H1 (cell line): Measurements from ENCODE around the gene PXDN. TPM values are rescaled to one million over a fixed set of nuclear protein-coding genes. Genes with fewer than 3 reads are reported as not detected.

Experiments used
- CTCF ChIA-PET: fragments of 300-600 bp; sonication (Branson Sonifier 250); formaldehyde crosslinking; loops from one replicate; lab custom pipeline; 2021; ENCODE audit not compliant: partially characterized antibody; lab: Charles Lee
- POLR2A ChIA-PET: fragments of 300-600 bp; sonication (Branson Sonifier 250); formaldehyde crosslinking; loops from one replicate; lab custom pipeline; 2021; ENCODE audit warnings: inconsistent platforms; ENCODE audit not compliant: partially characterized antibody; lab: Charles Lee
- DNase-seq, 2 experiments: peaks; one replicate each; pipeline versions ENCODE4 v3.0.0 to v3.0.0-alpha.2; 2010 to 2022; ENCODE audit warnings: low spot score in 2 of 2, low read depth in 1 of 2, mixed read lengths in 1 of 2
- FAIRE-seq: peaks from 2 replicates; lab custom pipeline; 2011; peaks lifted over from hg19 to GRCh38; lab: Jason Lieb, UNC
- H2AFZ ChIP-seq: 2 replicates; pipeline ENCODE4 v1.8.1; 2012; ENCODE audit warnings: low read length, inconsistent platforms
- H2AK5ac ChIP-seq: 2 replicates; pipeline ENCODE4 v1.6.1; 2013; ENCODE audit warnings: low read depth, low read length
- H2BK120ac ChIP-seq: replicated peaks from 2 replicates; pipeline ENCODE3; 2013; ENCODE audit warnings: low read depth, low read length, inconsistent platforms
- H2BK12ac ChIP-seq: 2 replicates; pipeline ENCODE4 v1.6.1; 2013; ENCODE audit warnings: low read depth, low read length
- H2BK15ac ChIP-seq: 2 replicates; pipeline ENCODE4 v1.6.1; 2013; ENCODE audit warnings: low read length
- H2BK20ac ChIP-seq: 2 replicates; pipeline ENCODE4 v1.6.1; 2013; ENCODE audit warnings: low read length
- H2BK5ac ChIP-seq: 2 replicates; pipeline ENCODE4 v1.6.1; 2013; ENCODE audit warnings: low read depth, low read length
- H3K14ac ChIP-seq: 2 replicates; pipeline ENCODE4 v1.6.1; 2013; ENCODE audit warnings: inconsistent platforms; ENCODE audit not compliant: insufficient read length
- H3K18ac ChIP-seq: 2 replicates; pipeline ENCODE4 v1.6.1; 2013; ENCODE audit warnings: low read length; ENCODE audit errors: extremely low read depth
- H3K23ac ChIP-seq: 2 replicates; pipeline ENCODE4 v1.6.1; 2013; ENCODE audit warnings: inconsistent platforms; ENCODE audit not compliant: insufficient read length
- H3K23me2 ChIP-seq: 2 replicates; pipeline ENCODE4 v1.6.1; 2013; ENCODE audit warnings: low read depth, low read length
- H3K27ac ChIP-seq: 2 replicates; pipeline ENCODE4 v1.6.1; 2011; ENCODE audit warnings: low read depth, low read length, inconsistent platforms
- H3K27me3 ChIP-seq, 4 experiments: replicated peaks in 1 of 4; 1 replicate in 1 of 4; 2 replicates in 3 of 4; pipeline versions ENCODE4 v1.6.1 to v1.8.1; 2011 to 2013; ENCODE audit warnings: low read length in 3 of 4, mild to moderate bottlenecking in 3 of 4, inconsistent platforms in 2 of 4, mixed read lengths in 2 of 4, moderate library complexity in 1 of 4; ENCODE audit not compliant: control insufficient read depth in 3 of 4, insufficient read depth in 3 of 4; ENCODE audit errors: extremely low read depth in 1 of 4
- H3K36me3 ChIP-seq, 4 experiments: 2 replicates each; pipeline versions ENCODE4 v1.6.1 to v1.8.1; 2011 to 2013; ENCODE audit warnings: mild to moderate bottlenecking in 4 of 4, low read length in 3 of 4, moderate library complexity in 2 of 4, control low read depth in 1 of 4, inconsistent platforms in 1 of 4; ENCODE audit not compliant: insufficient read depth in 4 of 4, control insufficient read depth in 2 of 4
- H3K4ac ChIP-seq: replicated peaks from 2 replicates; pipeline ENCODE3; 2013; ENCODE audit warnings: low read length, low read depth, mixed read lengths, inconsistent platforms; ENCODE audit not compliant: insufficient read length
- H3K4me1 ChIP-seq, 4 experiments: replicated peaks in 1 of 4; 1 replicate in 1 of 4; 2 replicates in 3 of 4; pipeline versions ENCODE4 v1.6.1 to v1.8.1; 2011 to 2013; ENCODE audit warnings: low read length in 3 of 4, inconsistent platforms in 2 of 4, mixed read lengths in 1 of 4; ENCODE audit not compliant: insufficient read depth in 4 of 4, control insufficient read depth in 3 of 4
- H3K4me2 ChIP-seq, 2 experiments: 2 replicates each; pipeline versions ENCODE4 v1.6.1 to v1.8.1; 2011 to 2013; ENCODE audit warnings: low read depth in 2 of 2, low read length in 2 of 2, control low read depth in 1 of 2, inconsistent platforms in 1 of 2, mild to moderate bottlenecking in 1 of 2; ENCODE audit not compliant: insufficient read depth in 1 of 2
- H3K4me3 ChIP-seq, 4 experiments: fragments of 200-600, 300-600 bp in 1 of 4; sonication (generic), shearing (Covaris generic), sonication (Bioruptor Twin) in 1 of 4; 2 replicates each; pipeline versions ENCODE4 v1.5.1 to v1.8.1; 2011 to 2016; ENCODE audit warnings: low read length in 4 of 4, low read depth in 3 of 4, control low read depth in 2 of 4, inconsistent platforms in 2 of 4, mild to moderate bottlenecking in 2 of 4, mixed read lengths in 1 of 4, moderate library complexity in 1 of 4; ENCODE audit not compliant: insufficient read depth in 2 of 4; ENCODE audit errors: extremely low read depth in 1 of 4
- H3K56ac ChIP-seq: replicated peaks from 2 replicates; pipeline ENCODE3; 2013; ENCODE audit warnings: low read depth, mild to moderate bottlenecking, mixed read lengths, low read length, inconsistent platforms; ENCODE audit not compliant: insufficient read length
- H3K79me1 ChIP-seq: 2 replicates; pipeline ENCODE4 v1.6.1; 2013; ENCODE audit warnings: low read depth, low read length, control low read depth
- H3K79me2 ChIP-seq, 2 experiments: 2 replicates each; pipeline versions ENCODE4 v1.6.1 to v1.8.1; 2012 to 2013; ENCODE audit warnings: low read length in 2 of 2, mild to moderate bottlenecking in 2 of 2, inconsistent platforms in 1 of 2; ENCODE audit not compliant: insufficient read depth in 2 of 2, control insufficient read depth in 1 of 2
- H3K9ac ChIP-seq, 4 experiments: replicated peaks in 1 of 4; 1 replicate in 1 of 4; 2 replicates in 3 of 4; pipeline versions ENCODE4 v1.6.1 to v1.8.1; 2011 to 2013; ENCODE audit warnings: low read depth in 3 of 4, low read length in 3 of 4, control low read depth in 2 of 4, mild to moderate bottlenecking in 2 of 4, moderate library complexity in 2 of 4, inconsistent platforms in 1 of 4; ENCODE audit errors: extremely low read depth in 1 of 4
- H3K9me3 ChIP-seq, 2 experiments: 2 replicates each; pipeline versions ENCODE4 v1.6.1 to v1.8.1; 2012 to 2013; ENCODE audit warnings: mild to moderate bottlenecking in 2 of 2, moderate library complexity in 2 of 2, control low read depth in 1 of 2, inconsistent platforms in 1 of 2, low read depth in 1 of 2, low read length in 1 of 2, mixed read lengths in 1 of 2; ENCODE audit not compliant: insufficient read depth in 2 of 2
- H4K20me1 ChIP-seq, 2 experiments: replicated peaks in 1 of 2; 2 replicates each; pipeline versions ENCODE3 to v1.8.1; 2011 to 2013; ENCODE audit warnings: inconsistent platforms in 2 of 2, low read length in 2 of 2, mild to moderate bottlenecking in 1 of 2; ENCODE audit not compliant: insufficient read depth in 2 of 2, control insufficient read depth in 1 of 2
- H4K5ac ChIP-seq: 2 replicates; pipeline ENCODE4 v1.6.1; 2013; ENCODE audit warnings: low read length, low read depth, mixed read lengths, inconsistent platforms; ENCODE audit not compliant: insufficient read length
- H4K8ac ChIP-seq: 2 replicates; pipeline ENCODE4 v1.8.0; 2013; ENCODE audit warnings: mild to moderate bottlenecking, moderate library complexity, low read length, inconsistent platforms; ENCODE audit not compliant: insufficient read depth; ENCODE audit errors: extremely low read depth
- H4K91ac ChIP-seq: replicated peaks from 2 replicates; pipeline ENCODE3; 2013; ENCODE audit warnings: low read length, mixed read lengths, inconsistent platforms; ENCODE audit not compliant: insufficient read length
- CHD2 ChIP-seq: IDR thresholded peaks from 2 replicates; pipeline ENCODE4 v1.6.1; 2012; ENCODE audit warnings: low read length, improper control_type of control experiment
- KDM1A ChIP-seq: fragments of 200-600, 300-600 bp; sonication (generic); IDR thresholded peaks from 2 replicates; pipeline ENCODE4 v1.7.1; 2016; ENCODE audit warnings: mild to moderate bottlenecking, low read length, borderline replicate concordance
- KDM5A ChIP-seq: fragments of 200-600 bp; IDR thresholded peaks from 2 replicates; pipeline ENCODE4 v1.7.1; 2012; ENCODE audit warnings: mild to moderate bottlenecking, low read length, inconsistent platforms, mixed read lengths
- WGBS, 2 experiments: shearing (Covaris generic) in 1 of 2; methylation state at CpG; one replicate each; pipeline versions ENCODE4 v1.1.6 to v1.1.7; 2013 to 2015; ENCODE audit warnings: low lambda C conversion rate in 2 of 2, mixed read lengths in 2 of 2, inconsistent platforms in 1 of 2, low coverage in 1 of 2, missing lambda C conversion rate in 1 of 2; ENCODE audit not compliant: insufficient replicate concordance in 2 of 2, insufficient coverage in 1 of 2, insufficient read length in 1 of 2; ENCODE audit errors: extremely low coverage in 1 of 2, missing lambda C conversion rate in 1 of 2; 5-methylcytosine and 5-hydroxymethylcytosine counted together
- polyA plus RNA-seq, 7 experiments: library from polyadenylated mRNA; depleted of rRNA in 3 of 7; stranded (reverse) in 5 of 7; unstranded in 2 of 7; fragments of >200 nt in 5 of 7; fragments of 200-250 nt in 2 of 7; gene quantifications; 1 replicate in 5 of 7; 2 replicates in 1 of 7; 4 replicates in 1 of 7; pipeline versions ENCODE4 v1.2.1 to v1.2.3, GENCODE V29; 2011 to 2013; ENCODE audit warnings: missing spikeins in 2 of 7, mixed read lengths in 2 of 7
- total RNA-seq: library from RNA; stranded (reverse); fragmentation: NEBNext Ultra II Directional; extraction: Animal tissue kit (Norgen Biotek cat#: 25700); gene quantifications from 2 replicates; pipeline ENCODE4 v1.2.1, GENCODE V29; 2021
- TF ChIP-seq, protein P1 (sequence below): IDR thresholded peaks from 2 replicates; pipeline ENCODE4 v1.6.1; 2012; ENCODE audit warnings: low read length, inconsistent platforms

PXDN gene
- total and polyA plus RNA-seq, 2 of the 8 experiments (the other 6 are each of a cell fraction or from before 2014, with no cell fraction given) = 104 to 141 TPM

DNA sequence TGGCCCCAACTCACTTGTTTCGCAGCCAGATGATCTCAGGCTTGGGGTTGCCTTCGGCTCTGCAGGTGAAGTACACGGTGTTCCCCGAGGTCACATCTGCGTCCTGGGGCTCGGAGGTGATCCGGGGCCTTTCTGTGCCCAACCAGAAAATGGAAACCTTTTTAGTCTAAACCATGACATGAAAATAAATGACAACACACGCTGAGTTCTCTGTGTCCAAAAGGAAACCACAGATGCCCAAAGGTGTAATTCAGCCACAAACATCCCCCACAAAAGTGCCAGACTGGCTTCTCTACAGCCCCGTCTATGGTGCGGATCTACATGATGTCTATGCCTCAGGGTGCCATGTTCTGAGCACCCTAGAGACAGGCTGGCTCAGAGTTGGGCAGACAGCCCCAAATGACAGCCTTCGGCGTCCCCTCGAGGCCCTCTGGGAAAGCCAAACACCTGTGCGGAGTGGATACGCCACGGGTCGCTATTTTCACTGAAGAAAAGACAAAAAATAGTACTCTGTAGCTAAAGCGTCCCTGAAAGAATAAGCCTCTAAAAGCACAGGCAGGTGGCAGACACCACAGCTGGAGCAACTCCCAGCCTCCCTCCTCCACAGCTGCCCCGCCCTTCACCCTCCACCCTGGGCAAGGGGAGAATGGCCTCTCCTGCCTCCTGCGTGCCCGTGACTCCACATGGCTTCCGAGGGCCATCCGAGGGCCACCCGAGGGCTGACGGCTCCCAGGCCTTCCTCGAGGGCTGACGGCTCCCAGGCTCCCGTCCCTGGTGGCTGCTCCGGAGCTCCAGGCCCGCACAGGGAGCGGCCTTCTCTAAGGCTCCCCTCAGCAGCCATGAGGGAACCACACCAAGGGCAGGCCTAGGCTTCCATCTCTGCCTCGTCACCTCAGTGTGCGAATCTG is 67.1 kb downstream of the PXDN start:
- 91% methylated on average over 33 of the region's 33 CpGs; no CpG with 5 or more reads in 1 of the 2 experiments for WGBS, 2 experiments
- Histone ChIP-seq H2BK120ac (no peak overlapping the region), H2AFZ (no peak overlapping the region), H4K20me1 (peaks cover 5 to 25% of the 10 kb centered on the region in 2 experiments), H4K5ac (no peak overlapping the region), H3K27ac (no peak overlapping the region), H3K23ac (no peak overlapping the region), H3K4me2 (no peak overlapping the region), H2BK5ac (no peak overlapping the region), H3K4ac (no peak overlapping the region), H3K14ac (no peak overlapping the region), H2BK15ac (no peak overlapping the region), H2BK20ac (no peak overlapping the region), H3K56ac (no peak overlapping the region), H2AK5ac (no peak overlapping the region), H3K23me2 (peaks cover 12% of the 10 kb centered on the region; the same call in 1 of the 2 replicates), H3K18ac (no peak overlapping the region), H4K8ac (no peak overlapping the region), H3K9ac (no peak overlapping the region), H3K27me3 (no peaks in the 10 kb centered on the region), H3K36me3 (peaks cover 36 to 65% (median 54%) of the 10 kb centered on the region in 4 experiments), H3K4me1 (no peaks in the 10 kb centered on the region), H3K79me2 (no peaks in the 10 kb centered on the region), H3K4me3 (no peak overlapping the region), H3K9me3 (no peaks in the 10 kb centered on the region), H3K79me1 (no peaks in the 10 kb centered on the region), H2BK12ac (no peak overlapping the region), H4K91ac (no peak overlapping the region)
- FAIRE-seq (no peak), DNase-seq (no peak)
- POLR2A ChIA-PET = no interaction called here
- CTCF ChIA-PET = interaction anchor here (0.6 to 1.8 kb wide), 3 partner anchors 25 to 474 kb away, joined by 3 to 5 read pairs (median 4); no protein-coding TSS in a partner anchor
- TF ChIP-seq, protein P1, sequence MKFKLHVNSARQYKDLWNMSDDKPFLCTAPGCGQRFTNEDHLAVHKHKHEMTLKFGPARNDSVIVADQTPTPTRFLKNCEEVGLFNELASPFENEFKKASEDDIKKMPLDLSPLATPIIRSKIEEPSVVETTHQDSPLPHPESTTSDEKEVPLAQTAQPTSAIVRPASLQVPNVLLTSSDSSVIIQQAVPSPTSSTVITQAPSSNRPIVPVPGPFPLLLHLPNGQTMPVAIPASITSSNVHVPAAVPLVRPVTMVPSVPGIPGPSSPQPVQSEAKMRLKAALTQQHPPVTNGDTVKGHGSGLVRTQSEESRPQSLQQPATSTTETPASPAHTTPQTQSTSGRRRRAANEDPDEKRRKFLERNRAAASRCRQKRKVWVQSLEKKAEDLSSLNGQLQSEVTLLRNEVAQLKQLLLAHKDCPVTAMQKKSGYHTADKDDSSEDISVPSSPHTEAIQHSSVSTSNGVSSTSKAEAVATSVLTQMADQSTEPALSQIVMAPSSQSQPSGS = no peak
- TF ChIP-seq KDM5A = no peak
- no peak for TF ChIP-seq KDM1A
- TF ChIP-seq CHD2 = no peak
